Ramos (cell line): Measurements from ENCODE around the gene EXOC3.

Source experiments
- in situ Hi-C: fragments of 300-500 bp; cut with MboI; formaldehyde crosslinking; loops from one replicate; pipeline ENCODE4 v1.14.3; 2022; ENCODE audit warnings: low sequenced_read_pairs; ENCODE audit not compliant: unreplicated experiment

The EXOC3 gene

DNA sequence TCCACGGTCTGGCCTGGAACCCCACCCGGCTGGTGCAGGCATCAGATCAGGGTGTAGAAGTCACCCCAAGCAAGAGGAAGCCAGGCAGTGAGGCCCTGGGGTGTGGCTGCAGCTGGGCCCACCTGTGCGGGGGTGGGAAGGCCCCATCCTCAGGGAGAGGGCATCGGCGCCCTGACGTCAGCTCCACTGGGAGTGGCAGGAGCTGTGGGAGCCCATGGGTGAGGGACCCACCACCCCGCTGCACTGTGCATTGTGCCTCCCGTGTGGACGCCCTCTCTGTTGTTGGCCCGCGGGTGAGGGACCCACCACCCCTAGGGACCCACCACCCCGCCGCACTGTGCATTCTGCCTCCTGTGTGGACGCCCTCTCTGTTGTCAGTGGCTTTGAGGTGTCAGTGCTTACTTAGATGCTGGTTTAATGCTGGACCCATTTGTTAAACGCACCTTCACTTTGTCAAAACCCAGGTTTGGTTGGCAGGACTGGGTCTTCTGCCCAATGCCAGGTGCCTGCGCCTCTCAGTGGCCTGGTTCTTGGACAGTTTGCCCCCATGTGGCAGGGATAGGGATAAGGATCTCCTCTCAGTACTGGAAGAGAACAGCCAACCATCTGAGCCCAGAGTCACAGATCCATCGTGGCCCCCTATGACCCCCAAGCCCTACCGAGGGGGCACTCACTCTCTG is 6.9 kb upstream of the EXOC3 start:
- in situ Hi-C loops = no loop called here

DNA sequence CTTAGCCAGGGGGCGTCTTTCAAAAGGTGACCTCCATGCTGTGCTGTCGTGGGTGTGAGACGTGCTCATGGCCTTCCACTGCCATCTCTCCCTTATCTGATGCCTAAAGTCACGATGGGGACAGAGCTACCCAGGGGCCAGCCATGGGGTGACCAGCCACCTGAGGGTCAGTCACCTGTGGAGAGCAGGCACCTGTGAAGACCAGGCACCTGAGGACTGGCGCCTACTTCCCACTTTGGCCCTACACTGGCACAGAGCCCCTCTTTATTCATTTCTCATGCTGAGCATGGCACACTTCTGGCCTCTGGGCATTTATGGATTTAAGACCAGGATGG is 6.4 kb upstream of the EXOC3 start:
- in situ Hi-C loops = no loop called here

GRCh38 chr5:437281-437771 is 5.7 kb upstream of the EXOC3 start:
- in situ Hi-C loops = no loop called here

GRCh38 chr5:438481-438981 is 4.4 kb upstream of the EXOC3 start:
- in situ Hi-C loops = no loop called here

DNA sequence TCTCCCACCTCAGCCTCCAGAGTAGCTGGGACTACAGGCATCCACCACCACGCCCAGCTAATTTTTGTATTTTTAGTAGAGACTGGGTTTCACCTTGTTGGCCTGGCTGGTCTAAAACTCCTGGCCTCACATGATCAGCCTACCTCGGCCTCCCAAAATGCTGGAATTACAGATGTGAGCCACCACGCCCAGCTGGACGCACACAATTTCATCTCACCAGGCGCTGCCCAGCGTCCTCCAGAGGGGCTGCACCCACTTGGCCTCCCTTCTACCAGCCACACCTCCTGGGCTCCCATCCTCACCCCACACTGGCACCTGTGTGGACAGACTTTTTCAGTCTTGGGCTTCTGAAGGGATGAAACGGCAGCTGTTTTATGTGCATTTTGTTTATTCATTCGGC is 3.8 kb upstream of the EXOC3 start:
- in situ Hi-C loops = no loop called here

- in situ Hi-C loops = no loop called here
Measured at GRCh38 chr5:439636-440035, 3.3 kb upstream of the EXOC3 start.

DNA sequence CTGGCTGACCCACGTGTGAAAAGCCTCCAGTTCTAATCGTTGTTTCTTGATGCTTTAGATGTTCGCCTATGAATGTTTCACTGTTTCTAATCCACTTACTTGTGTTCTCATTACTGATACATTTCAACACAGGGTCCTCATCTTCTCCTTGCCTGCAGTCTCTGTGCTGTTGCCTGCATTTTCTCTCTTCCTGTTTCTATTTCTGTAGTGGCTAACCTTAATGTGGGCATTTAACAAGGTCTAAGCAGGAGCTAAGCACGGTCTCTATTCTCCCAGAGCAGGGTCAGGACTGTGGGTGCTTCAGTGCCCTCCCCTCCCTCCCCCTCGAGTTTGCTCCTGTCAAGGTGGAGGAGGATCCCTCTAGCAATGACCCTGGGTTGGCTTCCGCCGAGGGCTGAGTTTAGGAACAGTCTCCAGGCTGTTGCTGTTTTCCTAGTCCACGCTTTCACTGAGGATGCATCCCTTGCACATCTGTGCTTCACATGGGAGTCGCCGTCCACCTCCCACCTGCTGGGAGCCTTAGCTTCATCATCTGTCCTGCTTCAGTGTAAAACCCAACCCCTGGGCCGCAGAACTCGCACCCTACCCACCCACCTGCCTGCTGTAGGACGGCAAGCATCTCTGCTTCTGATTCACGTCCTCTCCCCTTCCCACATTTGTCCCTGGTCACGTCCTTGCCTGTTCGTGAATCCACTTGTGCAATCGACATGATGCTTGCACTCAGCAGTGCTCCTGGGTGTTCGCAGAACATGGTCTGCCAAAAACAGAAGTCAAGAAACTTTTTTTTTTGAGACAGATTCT is 2.4 kb upstream of the EXOC3 start:
- in situ Hi-C loops = no loop called here

- in situ Hi-C loops = no loop called here
Measured at GRCh38 chr5:441996-442334, 1.0 kb upstream of the EXOC3 start.

GRCh38 chr5:443239-444151 is 519 bp downstream of the EXOC3 start:
- in situ Hi-C loops = no loop called here

DNA sequence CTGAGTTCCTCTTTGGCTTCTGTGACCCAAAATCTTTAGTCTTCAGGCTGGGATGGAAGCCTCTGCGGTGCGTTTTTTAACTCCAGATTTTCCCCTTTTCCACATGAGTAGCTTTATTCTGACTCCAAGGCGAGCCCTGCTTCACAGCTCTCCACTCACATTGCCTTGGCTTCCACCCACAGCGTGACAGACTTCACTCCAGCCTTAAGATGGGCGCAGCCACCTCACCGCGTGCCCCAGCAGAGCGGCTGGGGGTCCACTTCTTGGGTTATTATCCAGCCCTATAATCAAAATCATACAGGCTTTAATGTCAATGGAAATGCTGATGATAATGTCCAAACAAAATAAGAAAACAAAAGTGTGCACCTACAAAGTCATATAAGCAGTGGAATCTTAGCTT is 1.2 kb downstream of the EXOC3 start:
- in situ Hi-C loops = no loop called here

DNA sequence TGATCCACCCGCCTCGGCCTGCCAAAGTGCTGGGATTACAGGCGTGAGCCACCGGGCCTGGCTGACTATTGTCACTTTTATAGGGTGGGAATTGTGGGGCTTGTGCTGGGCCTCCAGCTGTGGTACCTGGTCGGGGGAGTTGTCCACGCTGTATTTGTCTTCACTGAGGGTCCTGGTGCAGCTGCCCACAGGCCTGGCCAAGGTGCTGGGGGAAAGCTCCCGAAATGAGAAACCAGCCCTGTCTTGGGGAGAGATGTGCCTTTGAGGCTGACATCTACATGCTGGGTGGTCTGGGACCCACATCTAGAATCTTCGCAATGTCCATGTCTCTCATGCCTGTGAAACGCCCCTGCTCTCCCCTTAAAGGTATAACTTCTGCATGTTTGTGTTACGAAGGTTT is 2.6 kb downstream of the EXOC3 start:
- in situ Hi-C loops = no loop called here

DNA sequence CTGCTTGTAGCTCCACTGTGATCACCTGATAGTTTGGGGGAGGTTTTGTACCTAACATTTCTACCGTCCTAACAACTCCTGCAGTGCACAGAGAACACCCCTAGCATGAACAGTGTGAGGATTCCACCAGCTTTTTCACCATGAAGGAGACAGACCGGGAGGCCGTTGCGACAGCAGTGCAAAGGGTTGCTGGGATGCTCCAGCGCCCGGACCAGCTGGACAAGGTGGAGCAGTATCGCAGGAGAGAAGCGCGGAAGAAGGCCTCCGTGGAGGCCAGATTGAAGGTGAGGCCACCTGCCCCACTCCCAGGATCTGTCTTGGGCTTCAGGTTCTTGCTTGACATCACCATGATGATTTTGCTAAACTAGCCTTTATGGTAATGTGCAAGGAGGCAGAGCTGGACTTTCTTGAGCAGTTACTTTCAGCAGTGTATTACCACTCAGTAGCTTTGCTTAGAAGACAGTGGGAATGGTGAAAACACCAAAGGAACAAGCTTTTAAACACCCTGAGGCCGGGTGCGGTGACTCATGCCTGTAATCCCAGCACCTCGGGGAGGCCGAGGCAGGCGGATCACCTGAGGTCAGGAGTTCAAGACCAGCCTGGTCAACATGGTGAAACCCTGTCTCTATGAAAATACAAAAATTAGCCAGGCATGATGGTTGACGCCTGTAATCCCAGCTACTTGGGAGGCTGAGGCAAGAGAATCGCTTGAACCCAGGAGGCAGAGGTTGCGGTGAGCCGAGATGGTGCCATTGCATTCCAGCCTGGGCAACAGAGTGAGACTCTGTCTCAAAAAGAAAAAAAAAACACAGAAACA is 3.3 kb downstream of the EXOC3 start:
- in situ Hi-C loops = no loop called here

GRCh38 chr5:446883-447263 is 3.9 kb downstream of the EXOC3 start:
- in situ Hi-C loops = no loop called here

GRCh38 chr5:447501-447900 is 4.5 kb downstream of the EXOC3 start:
- in situ Hi-C loops = no loop called here

GRCh38 chr5:448061-448765 is 5.2 kb downstream of the EXOC3 start:
- in situ Hi-C loops = no loop called here

DNA sequence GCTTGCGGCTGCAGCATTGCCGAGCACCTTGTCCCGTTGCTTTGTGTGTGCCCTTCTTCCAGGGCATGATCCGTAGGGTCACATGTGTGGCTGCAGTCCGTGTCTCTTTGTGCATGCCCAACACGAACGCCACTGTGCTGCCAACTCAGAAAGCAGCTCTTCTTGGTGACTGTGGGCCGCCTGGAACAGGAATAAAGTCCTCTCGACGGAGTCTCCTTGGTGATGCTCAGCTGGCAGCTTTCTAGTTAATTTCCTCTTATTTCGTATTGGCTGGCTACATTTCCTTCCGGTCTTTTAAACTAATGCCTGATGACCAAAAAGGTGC is 5.8 kb downstream of the EXOC3 start:
- in situ Hi-C loops = no loop called here

DNA sequence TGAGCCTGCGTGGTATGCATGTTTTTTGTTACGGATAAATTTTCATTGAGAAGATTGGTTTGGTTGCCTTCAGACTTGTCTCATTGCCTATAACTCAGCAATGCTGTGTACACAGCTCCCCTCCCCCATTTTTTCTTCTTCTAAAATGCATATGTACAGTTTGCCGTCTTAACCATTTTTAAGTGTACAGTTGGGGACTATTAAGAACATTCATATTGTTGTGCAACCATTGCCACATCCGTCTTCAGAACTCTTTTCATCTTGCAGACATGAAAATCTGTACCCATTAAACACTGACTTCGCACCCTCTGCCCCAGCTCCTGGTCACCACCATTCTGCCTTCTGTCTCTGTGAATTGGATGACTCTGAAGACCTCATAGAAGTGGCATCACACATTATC is 6.2 kb downstream of the EXOC3 start:
- in situ Hi-C loops = no loop called here

- in situ Hi-C loops = no loop called here
Measured at GRCh38 chr5:451587-452458, 8.8 kb downstream of the EXOC3 start.
